Loucy (cell line): Measurements from ENCODE around the gene FSTL1.
A peak's percentile ranks its signal among the peaks of the same experiment; 100 is the strongest.

Experiments
- H2AFZ ChIP-seq: fragments of 200-600 bp; sonication (generic); 2 replicates; pipeline ENCODE4 v1.6.0; 2016; ENCODE audit warnings: antibody characterized with exemption, mild to moderate bottlenecking, low read length, moderate library complexity
- H3F3A ChIP-seq: fragments of 200-600 bp; 2 replicates; pipeline ENCODE4 v1.6.0; 2016; ENCODE audit warnings: antibody characterized with exemption, low read depth, mild to moderate bottlenecking
- H3K27me3 ChIP-seq: fragments of 200-600 bp; sonication (generic); 2 replicates; pipeline ENCODE4 v1.6.1; 2014; ENCODE audit warnings: low read length, mild to moderate bottlenecking; ENCODE audit not compliant: insufficient read depth, poor library complexity, severe bottlenecking
- H3K36me3 ChIP-seq: fragments of 200-600 bp; sonication (generic); 2 replicates; pipeline ENCODE4 v1.6.1; 2016; ENCODE audit warnings: low read length; ENCODE audit not compliant: insufficient read depth
- H3K4me1 ChIP-seq: fragments of 200-600 bp; sonication (generic); 2 replicates; pipeline ENCODE4 v1.5.1; 2014; ENCODE audit warnings: low read length, mild to moderate bottlenecking; ENCODE audit not compliant: insufficient read depth, poor library complexity, severe bottlenecking
- H3K4me2 ChIP-seq: fragments of 200-600 bp; sonication (generic); 2 replicates; pipeline ENCODE4 v1.6.0; 2014; ENCODE audit warnings: antibody characterized with exemption, low read length, low read depth, mild to moderate bottlenecking; ENCODE audit not compliant: poor library complexity, severe bottlenecking
- H3K4me3 ChIP-seq: fragments of 200-600 bp; sonication (generic); 2 replicates; pipeline ENCODE4 v1.5.1; 2014; ENCODE audit warnings: low read length, mild to moderate bottlenecking, mixed read lengths; ENCODE audit not compliant: poor library complexity, severe bottlenecking
- H3K79me2 ChIP-seq: fragments of 200-600 bp; sonication (generic); 2 replicates; pipeline ENCODE4 v1.6.1; 2014; ENCODE audit warnings: low read length; ENCODE audit not compliant: insufficient read depth
- H3K9ac ChIP-seq: fragments of 200-600 bp; sonication (generic); 2 replicates; pipeline ENCODE4 v1.6.0; 2014; ENCODE audit warnings: mild to moderate bottlenecking, low read depth, low read length, moderate library complexity; ENCODE audit not compliant: poor library complexity, severe bottlenecking
- H3K9me2 ChIP-seq: fragments of 200-600 bp; sonication (generic); replicated peaks from 2 replicates; pipeline ENCODE4 v1.6.1; 2016; ENCODE audit warnings: low read depth, low read length, mixed read lengths
- H3K9me3 ChIP-seq: fragments of 200-600 bp; sonication (generic); 2 replicates; pipeline ENCODE4 v1.6.1; 2014; ENCODE audit warnings: mild to moderate bottlenecking, antibody characterized with exemption, low read length, low read depth; ENCODE audit not compliant: insufficient read depth
- H4K20me1 ChIP-seq: fragments of 200-600 bp; sonication (generic); 2 replicates; pipeline ENCODE4 v1.6.0; 2014; ENCODE audit warnings: antibody characterized with exemption, low read length, mild to moderate bottlenecking; ENCODE audit not compliant: insufficient read depth, poor library complexity, severe bottlenecking
- CTCF ChIP-seq: fragments of 200-600 bp; sonication (generic); conservative IDR thresholded peaks from 2 replicates; pipeline ENCODE4 v1.5.1; 2014; ENCODE audit warnings: mild to moderate bottlenecking, antibody characterized with exemption, low read length
- EZH2phosphoT487 ChIP-seq: fragments of 200-600 bp; IDR thresholded peaks from 2 replicates; pipeline ENCODE4 v1.6.1; 2018; ENCODE audit warnings: antibody characterized with exemption, mild to moderate bottlenecking, moderate library complexity, borderline replicate concordance

FSTL1 gene

GRCh38 chr3:120418446-120418845 is 32.3 kb downstream of the FSTL1 start:
- TF ChIP-seq CTCF, result no peak
- TF ChIP-seq EZH2phosphoT487, result no peak
- Histone ChIP-seq H3K9me3 (no peaks in the 10 kb centered on the region), H3K9me2 (no peaks in the 10 kb centered on the region), H3K79me2 (no peaks in the 10 kb centered on the region), H3F3A (no peaks in the 10 kb centered on the region), H3K4me1 (peaks cover 12% of the 10 kb centered on the region), H3K36me3 (no peaks in the 10 kb centered on the region), H4K20me1 (no peaks in the 10 kb centered on the region), H3K4me2 (peak overlapping the region; percentile 44), H3K27me3 (no peaks in the 10 kb centered on the region), H3K4me3 (peak overlapping the region; percentile 30), H2AFZ (peak overlapping the region; percentile 79), H3K9ac (peak overlapping the region; percentile 14)

GRCh38 chr3:120417272-120417911 is 33.4 kb downstream of the FSTL1 start:
- Histone ChIP-seq H3K9me3 (no peaks in the 10 kb centered on the region), H3K27me3 (no peaks in the 10 kb centered on the region), H4K20me1 (no peaks in the 10 kb centered on the region), H3K9ac (peak overlapping the region; percentile 67), H3K9me2 (no peaks in the 10 kb centered on the region), H3K4me2 (peak overlapping the region; percentile 76), H3K4me1 (peaks cover 12% of the 10 kb centered on the region), H3K4me3 (peak overlapping the region; percentile 69), H2AFZ (peak overlapping the region; percentile 97), H3F3A (no peaks in the 10 kb centered on the region), H3K79me2 (no peaks in the 10 kb centered on the region), H3K36me3 (no peaks in the 10 kb centered on the region)
- TF ChIP-seq EZH2phosphoT487 (no peak), CTCF (peak; percentile 91)

GRCh38 chr3:120416868-120417267 is 33.9 kb downstream of the FSTL1 start:
- peak overlapping the region; percentile 67 for H3K9ac ChIP-seq

More at GRCh38 chr3:120416868-120417267, 33.9 kb downstream of the FSTL1 start:
- TF ChIP-seq EZH2phosphoT487 (no peak), CTCF (no peak)
- peak overlapping the region; percentile 97 for H2AFZ ChIP-seq
- H3K36me3 ChIP-seq, result no peaks in the 10 kb centered on the region
- no peaks in the 10 kb centered on the region for H3K9me2 ChIP-seq
- no peaks in the 10 kb centered on the region for H3K9me3 ChIP-seq
- no peaks in the 10 kb centered on the region for H4K20me1 ChIP-seq
- no peaks in the 10 kb centered on the region for H3K79me2 ChIP-seq
- H3K27me3 ChIP-seq, result no peaks in the 10 kb centered on the region
- H3F3A ChIP-seq, result no peaks in the 10 kb centered on the region
- peak overlapping the region; percentile 69 for H3K4me3 ChIP-seq
- peaks cover 12% of the 10 kb centered on the region for H3K4me1 ChIP-seq
- H3K4me2 ChIP-seq, result peak overlapping the region; percentile 76
